Measurements from ENCODE around the gene ADAD2. TPM values are rescaled to one million over a fixed set of nuclear protein-coding genes. Genes with fewer than 3 reads are reported as not detected.

ADAD2 gene
- total and polyA plus RNA-seq, 9 of the 15 experiments (the other 6 are each of a cell fraction or from before 2014, with no cell fraction given): 0.07 TPM; not detected in 8

- TF ChIP-seq HBP1 (CRISPR knock-in tag; IDR thresholded peaks at IDR 0.05): no peak
- TF ChIP-seq BRF1 (IDR thresholded peaks at IDR 0.05; ENCODE audit: borderline replicate concordance, extremely low read depth, insufficient read length): no peak
- TF ChIP-seq HDAC1 (IDR thresholded peaks at IDR 0.05): peak in 1 of 2 experiments; percentile 55; a peak in 1 of 4 replicates
- peak; percentile 82 for TF ChIP-seq BHLHE40 (IDR thresholded peaks at IDR 0.05; ENCODE audit: low read length)
- no peak for TF ChIP-seq RNF2 (IDR thresholded peaks at IDR 0.05)
- TF ChIP-seq U2AF2 (optimal IDR thresholded peaks at IDR 0.05; ENCODE audit: low read depth, low read length): no peak
- no peak for TF ChIP-seq ZBTB33 (CRISPR knock-in tag; IDR thresholded peaks at IDR 0.05)
- no peak for TF ChIP-seq ARID2 (IDR thresholded peaks at IDR 0.05)
- no peak for TF ChIP-seq VEZF1 (CRISPR knock-in tag; IDR thresholded peaks at IDR 0.05)
- no peak for TF ChIP-seq MTF1 (CRISPR knock-in tag; IDR thresholded peaks at IDR 0.05; ENCODE audit: borderline replicate concordance)
- TF ChIP-seq PHB (CRISPR knock-in tag; IDR thresholded peaks at IDR 0.05): no peak
- no peak; the same call in 1 of the 2 replicates for TF ChIP-seq SMARCE1 (IDR thresholded peaks at IDR 0.05)
- no peak for TF ChIP-seq TSC22D4 (tag; IDR thresholded peaks at IDR 0.05)
- TF ChIP-seq ZNF431 (CRISPR knock-in tag; IDR thresholded peaks at IDR 0.05): no peak
- no peak for TF ChIP-seq SIX5 (IDR thresholded peaks at IDR 0.05; ENCODE audit: borderline replicate concordance in 1 of 2, insufficient read depth in 1 of 2, low read depth in 1 of 2, low read length in 2 of 2)
These were observed 46.6 kb upstream of the ADAD2 start (continued) for GRCh38 chr16:84144209-84144858.

Measured in K562 (cell line).